GM19438 (cell line): Measurements from ENCODE around the gene PACSIN1.
"Not testable (repeated sequence)": the region's sequence is repeated elsewhere in the genome, so short reads cannot be mapped to it uniquely, and the experiment has no call there.

ENCODE experiments used
- ATAC-seq: cut with Tn5 transposase; IDR thresholded peaks from one replicate; pipeline ENCODE4 v1.9.1; 2021; ENCODE audit warnings: low read depth; ENCODE audit not compliant: unreplicated experiment

Gene PACSIN1

DNA sequence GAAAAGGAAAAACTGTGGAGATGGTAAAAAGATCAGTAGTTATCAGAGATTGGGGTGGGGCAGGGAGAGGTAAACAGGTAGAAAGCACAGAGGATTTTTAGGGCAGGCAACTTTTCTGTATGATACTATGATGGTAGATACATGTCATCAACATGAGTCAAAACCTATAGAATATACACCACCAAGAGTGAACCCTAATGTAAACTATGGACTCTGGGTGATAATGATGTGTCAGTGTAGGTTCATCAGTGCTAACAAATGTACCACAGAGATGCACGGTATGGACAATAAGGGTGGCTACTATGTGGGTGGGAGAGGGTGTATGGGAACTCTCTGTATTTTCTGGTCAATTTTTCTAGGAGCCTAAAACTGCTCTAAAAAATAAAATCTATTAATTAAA is 18.5 kb downstream of the PACSIN1 start:
- ATAC-seq = no peak

DNA sequence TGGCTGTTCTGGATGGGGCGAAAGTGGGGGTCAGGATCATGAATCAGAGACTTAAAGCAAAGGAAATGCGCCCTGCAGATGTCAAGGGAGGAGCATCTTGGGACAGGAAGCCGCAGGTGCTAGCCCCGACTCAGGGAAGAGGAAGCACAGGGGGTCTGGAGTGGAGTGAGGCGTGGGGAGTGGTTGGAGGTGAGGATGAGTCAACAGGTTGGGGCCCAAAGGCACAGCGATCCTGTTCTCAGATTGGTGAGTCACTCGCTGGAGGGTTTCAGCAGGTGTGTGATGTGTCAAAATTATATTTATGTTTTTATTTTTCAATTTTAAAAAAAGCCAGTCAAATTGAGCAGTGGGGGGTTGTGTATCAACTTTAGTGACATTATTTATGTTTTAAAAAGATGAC is 19.0 kb downstream of the PACSIN1 start:
- no peak for ATAC-seq

DNA sequence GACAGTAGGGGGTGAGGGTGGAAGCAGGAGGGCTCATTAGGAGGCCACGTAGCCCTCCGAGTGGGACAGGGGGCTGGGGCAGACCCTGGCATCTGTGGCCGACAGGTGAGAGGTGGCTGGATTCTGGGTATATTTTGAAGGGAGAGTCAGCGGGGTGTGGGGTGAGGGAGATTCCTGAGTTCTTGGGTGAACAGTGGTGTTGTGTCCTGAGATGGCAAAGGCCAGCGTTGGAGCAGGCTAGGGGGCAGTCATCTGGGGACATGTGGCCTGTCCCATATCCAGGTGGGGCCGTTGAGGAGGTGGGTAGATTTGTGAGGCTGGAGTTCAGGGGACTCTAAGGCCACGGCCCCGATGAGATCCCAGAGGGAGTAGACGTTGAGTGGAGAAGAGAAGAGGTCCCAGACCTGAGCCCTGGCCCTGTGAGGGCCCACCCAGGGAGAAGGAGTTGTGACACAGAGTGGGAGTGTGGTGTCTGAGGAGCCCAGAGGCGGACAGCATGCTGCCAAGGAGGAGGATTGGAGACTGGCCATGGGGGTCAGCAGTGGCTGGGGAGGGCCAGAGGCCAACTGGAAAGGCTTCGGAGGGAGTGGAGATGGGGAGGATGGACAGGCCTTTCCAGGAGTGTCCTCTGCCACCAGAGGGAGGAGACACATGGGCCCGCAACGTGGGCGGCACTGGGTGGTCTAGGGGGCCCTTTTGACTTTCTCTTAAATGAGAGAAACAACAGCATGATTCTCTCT is 19.6 kb downstream of the PACSIN1 start:
- ATAC-seq = no peak

GRCh38 chr6:34486106-34486740 is 20.3 kb downstream of the PACSIN1 start:
- no peak for ATAC-seq

GRCh38 chr6:34486886-34487285 is 21.0 kb downstream of the PACSIN1 start:
- not testable (repeated sequence) for ATAC-seq

DNA sequence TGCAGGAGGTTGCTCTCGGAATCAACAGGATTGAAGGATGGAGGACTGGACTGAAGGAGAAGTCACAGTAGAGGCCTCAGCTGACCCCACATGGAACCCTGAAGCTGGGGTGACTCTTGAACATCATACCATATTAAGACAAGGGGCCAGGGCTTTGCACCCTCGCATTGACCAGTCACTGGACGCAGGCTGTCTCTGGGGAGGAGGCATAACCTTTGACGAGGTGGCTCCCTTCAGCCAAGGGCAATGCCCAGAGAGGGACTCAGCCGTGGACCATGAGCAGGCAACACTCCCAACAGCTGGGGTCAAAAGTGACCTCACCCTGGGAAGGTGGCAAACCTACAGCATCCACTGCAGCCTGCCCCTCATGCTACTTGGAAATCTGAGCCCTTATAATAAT is 21.7 kb downstream of the PACSIN1 start:
- ATAC-seq = no peak

GRCh38 chr6:34489207-34489805 is 23.4 kb downstream of the PACSIN1 start:
- ATAC-seq = no peak

DNA sequence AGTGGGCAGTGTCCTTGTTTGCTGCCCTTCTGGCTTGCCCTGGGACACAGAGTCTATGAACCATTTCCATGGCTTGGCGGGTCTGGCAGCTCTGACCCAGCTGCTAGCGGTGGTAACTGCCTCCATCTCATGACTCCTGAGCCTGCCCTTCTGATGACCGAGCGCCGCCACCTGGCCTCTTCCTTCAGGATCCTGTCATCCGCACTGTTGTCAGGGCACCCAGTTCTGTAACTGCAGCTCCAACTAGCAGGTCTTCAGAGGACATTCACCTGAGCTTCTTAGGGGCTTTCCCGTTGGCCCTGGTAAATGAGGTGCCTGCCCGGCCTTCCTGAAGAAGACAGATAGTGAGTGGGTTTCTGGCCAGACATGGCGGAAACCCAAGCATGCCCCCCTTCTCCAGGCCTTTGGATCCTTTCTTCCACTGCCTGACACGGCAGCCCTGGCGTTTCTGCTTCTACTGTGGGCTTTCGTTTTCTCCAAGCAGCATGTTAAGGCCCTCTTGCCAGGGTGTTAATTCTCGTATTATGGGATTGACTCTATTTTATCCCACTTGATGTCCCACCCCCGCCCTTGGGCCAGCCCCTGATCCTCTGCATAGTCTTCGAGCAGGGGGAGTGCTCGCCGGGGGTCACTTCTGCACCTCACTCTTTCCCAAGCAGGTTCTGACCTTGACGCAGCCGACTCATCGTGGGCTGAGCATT is 24.7 kb downstream of the PACSIN1 start:
- ATAC-seq = no peak

GRCh38 chr6:34491091-34491430 is 25.2 kb downstream of the PACSIN1 start:
- ATAC-seq = no peak

DNA sequence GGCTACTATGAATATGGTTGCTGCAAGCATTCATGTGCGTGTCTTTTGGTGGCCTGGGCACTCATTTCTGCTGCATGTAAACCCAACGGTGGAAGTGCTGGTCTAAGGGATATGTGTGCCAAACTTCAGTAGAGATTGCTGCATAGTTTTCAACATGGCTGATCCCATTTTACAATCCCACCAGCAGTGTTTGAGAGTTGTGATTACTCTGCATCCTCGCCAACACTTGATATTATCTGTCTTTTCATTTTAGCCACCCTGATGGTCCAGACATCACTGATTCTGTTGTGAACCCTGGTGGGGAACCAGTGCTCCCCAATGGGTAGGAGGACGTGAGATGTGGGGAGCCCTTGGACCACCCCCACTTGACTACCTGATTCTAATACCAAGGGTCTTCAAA is 27.5 kb downstream of the PACSIN1 start:
- no peak for ATAC-seq

DNA sequence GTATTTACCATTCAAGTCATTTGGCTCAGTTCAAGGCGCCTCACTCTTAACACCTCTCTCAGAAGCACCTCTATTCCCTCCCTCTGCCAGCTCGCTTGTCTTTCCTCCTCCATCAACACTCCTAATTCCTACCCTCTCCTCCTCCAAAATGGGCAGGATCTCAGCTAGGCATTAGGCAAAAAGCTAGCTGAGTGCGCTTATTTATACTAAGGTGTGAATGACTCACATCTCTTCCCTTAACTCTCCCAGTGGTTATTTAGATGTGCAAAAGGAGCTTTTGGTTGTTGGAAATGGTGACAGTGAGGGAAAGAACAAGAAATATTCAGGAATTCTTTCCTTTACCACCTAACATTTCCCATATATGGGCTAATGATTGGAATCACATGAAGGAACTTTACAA is 29.1 kb downstream of the PACSIN1 start:
- no peak for ATAC-seq

DNA sequence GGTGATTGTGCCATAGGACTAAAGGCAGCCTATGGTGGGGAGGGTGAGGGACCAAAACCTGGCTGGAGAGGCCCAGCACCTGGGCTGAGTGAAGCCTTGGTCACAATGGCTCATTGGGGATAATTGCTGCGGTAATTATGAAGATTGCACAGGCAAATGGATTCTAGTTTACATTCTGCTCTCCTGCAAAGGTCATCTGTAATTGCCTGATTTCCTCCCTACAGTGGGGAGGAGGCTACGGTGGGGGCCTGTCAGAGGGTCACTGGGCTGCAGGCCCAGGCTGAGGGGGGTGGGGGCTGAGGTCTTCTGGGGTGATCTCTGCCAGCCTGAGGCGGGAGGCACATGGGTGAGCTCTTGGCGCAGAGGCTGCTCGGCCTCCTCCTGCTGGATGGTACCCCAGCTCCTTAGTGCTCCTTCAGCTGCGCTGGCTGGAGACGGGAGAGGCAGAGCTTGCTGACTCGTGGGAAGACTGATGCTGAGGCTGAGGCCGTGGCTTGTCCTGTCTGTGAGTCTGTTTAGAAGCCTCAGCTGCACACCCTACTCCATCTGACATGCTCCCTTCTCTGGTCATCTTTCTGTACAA is 30.3 kb downstream of the PACSIN1 start:
- no peak for ATAC-seq

- no peak for ATAC-seq
Observed at GRCh38 chr6:34497411-34497810, 31.5 kb downstream of the PACSIN1 start.

- ATAC-seq = no peak
Observed at GRCh38 chr6:34506718-34507117, 40.8 kb downstream of the PACSIN1 start.

DNA sequence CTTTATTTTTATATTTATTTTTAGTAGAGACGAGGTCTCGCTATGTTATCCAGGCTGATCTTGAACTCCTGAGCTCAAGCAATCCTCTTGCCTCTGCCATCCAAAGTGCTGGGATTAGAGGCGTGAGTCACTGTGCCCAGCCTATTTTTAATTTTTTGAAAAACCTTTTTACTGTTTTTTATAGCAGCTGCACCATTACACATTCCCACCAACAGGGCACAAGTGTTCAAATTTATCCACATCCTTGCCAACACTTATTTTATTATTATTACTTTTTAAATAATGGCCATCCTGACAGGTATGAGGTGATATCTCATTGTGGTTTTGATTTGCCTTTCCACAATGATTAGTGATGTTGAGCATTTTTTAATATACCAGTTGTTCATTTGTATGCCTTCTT is 42.5 kb downstream of the PACSIN1 start:
- ATAC-seq = no peak

DNA sequence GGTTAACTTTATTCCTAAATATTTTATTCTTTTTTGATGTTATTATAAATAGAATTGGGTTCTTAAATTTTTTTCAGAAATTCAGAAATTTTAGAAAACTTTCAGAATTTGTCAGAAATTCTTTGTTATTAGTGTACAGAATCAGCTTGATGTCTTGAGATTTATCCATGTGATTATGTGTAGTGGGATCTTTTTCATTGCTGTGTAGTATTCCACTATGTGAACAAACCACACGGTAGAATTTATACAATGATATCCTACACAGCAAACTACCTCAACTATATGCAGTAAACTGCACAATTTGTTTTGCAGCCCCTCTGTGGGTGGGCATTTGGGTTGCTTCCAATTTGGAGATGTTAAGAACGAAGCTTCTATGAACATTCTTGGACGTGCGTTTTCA is 43.9 kb downstream of the PACSIN1 start:
- no peak for ATAC-seq

GRCh38 chr6:34510299-34510698 is 44.4 kb downstream of the PACSIN1 start:
- no peak for ATAC-seq

GRCh38 chr6:34511214-34511914 is 45.5 kb downstream of the PACSIN1 start:
- ATAC-seq = no peak

DNA sequence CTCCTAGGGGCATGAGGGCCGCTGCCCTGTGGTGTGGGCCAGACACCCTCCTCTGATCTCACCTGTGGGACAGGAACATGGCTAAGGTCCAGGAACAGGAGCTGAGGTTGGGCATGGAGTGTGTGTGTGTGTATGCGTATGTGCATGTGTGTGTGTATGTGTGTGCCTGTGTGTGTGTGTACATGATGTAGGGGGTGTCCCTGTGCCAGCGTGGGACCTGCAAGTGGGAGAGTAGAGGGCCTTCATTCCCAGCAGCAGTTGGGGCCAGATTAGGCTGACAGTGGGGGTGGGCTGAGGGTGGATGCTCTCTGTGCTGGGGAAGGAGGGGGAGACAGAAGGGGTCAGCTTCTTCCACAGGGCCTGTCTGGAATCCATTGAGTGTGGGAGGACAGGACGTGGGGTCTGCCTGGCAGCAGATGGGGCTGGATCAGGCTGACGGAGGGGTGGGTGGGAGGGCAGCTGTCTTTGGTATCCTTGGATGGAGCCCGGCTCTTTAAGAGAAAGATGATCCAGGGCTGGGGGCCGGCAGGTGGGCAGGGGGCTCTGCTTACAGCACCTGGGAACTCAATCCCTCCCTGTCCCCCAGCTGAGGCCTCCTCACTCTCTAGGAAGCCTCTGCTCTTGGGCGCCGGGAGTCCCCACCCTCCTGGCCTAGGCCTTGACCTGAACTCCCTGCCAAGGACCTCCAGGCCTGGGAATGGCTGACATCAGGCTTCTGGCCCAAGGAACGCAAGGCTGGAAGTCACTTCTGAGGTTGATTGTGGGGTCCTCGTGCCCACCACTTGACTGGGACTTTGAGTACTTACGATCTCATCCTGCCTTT is 46.2 kb downstream of the PACSIN1 start:
- no peak for ATAC-seq

- ATAC-seq = no peak
Observed at GRCh38 chr6:34512738-34513115, 46.9 kb downstream of the PACSIN1 start.
